Tibial artery (tissue), 4 donors: ENCODE results near the gene PTPRA.
"Not testable (repeated sequence)": the region's sequence is repeated elsewhere in the genome, so short reads cannot be mapped to it uniquely, and the experiment has no call there.

Source experiments
- DNase-seq, 2 donors: peaks; one replicate each; pipeline ENCODE4 v3.0.0-alpha.2; 2019
- H3K27ac ChIP-seq, 2 donors: fragments of 200-600 bp; sonication (generic) in 1 of 2; 1 replicate in 1 of 2; 2 replicates in 1 of 2; pipeline ENCODE4 v1.5.1; 2018 to 2019; ENCODE audit warnings: mild to moderate bottlenecking in 1 of 2
- H3K27me3 ChIP-seq, 2 donors: fragments of 200-600 bp; sonication (generic) in 1 of 2; one replicate each; pipeline versions ENCODE4 v1.5.1 to v1.6.0; 2016 to 2019
- H3K36me3 ChIP-seq, 3 donors: fragments of 200-600 bp; sonication (generic) in 2 of 3; one replicate each; pipeline ENCODE4 v1.5.1; 2016 to 2019; ENCODE audit warnings: mild to moderate bottlenecking in 2 of 3
- H3K4me1 ChIP-seq, 4 donors: fragments of 200-600 bp; sonication (generic) in 2 of 4; 1 replicate in 3 of 4; 2 replicates in 1 of 4; pipeline ENCODE4 v1.5.1; 2016 to 2019
- H3K4me3 ChIP-seq, 2 donors: fragments of 200-600 bp; sonication (generic) in 1 of 2; 1 replicate in 1 of 2; 2 replicates in 1 of 2; pipeline ENCODE4 v1.5.1; 2018 to 2019; ENCODE audit warnings: mild to moderate bottlenecking in 2 of 2
- H3K9me3 ChIP-seq, 3 donors: fragments of 200-600 bp; sonication (generic) in 1 of 3; one replicate each; pipeline ENCODE4 v1.5.1; 2016 to 2019
- CTCF ChIP-seq, 2 experiments: fragments of 200-600 bp in 1 of 2; fragments of 450-650 bp in 1 of 2; IDR thresholded peaks; one replicate each; pipeline ENCODE4 v1.5.1; 2017 to 2019; ENCODE audit warnings: antibody characterized with exemption in 2 of 2, mild to moderate bottlenecking in 1 of 2, moderate library complexity in 1 of 2
- intact Hi-C: fragments of 100-400 bp; cut with DNase I; formaldehyde crosslinking; loops from one replicate; pipeline ENCODE4 v1.15.0; 2023; ENCODE audit warnings: low total_unique reads

Gene PTPRA

GRCh38 chr20:2873010-2873746 is at the start of gene PTPRA:
Gene PTPRA (plus strand): TSS chr20:2873481. CDS start chr20:2964278, 90,797 bp downstream.
- Histone ChIP-seq H3K36me3 (no peaks in the 10 kb centered on the region), H3K4me1 (peaks cover 0 to 48% (median 41%) of the 10 kb centered on the region in 4 donors), H3K4me3 (peak within 1 kb of the TSS; percentile 74 to 94), H3K27ac (peak within 1 kb of the TSS; percentile 71 to 81), H3K27me3 (peaks cover 0 to 12% of the 10 kb centered on the region in 2 donors), H3K9me3 (no peaks in the 10 kb centered on the region)
- TF ChIP-seq CTCF (IDR thresholded peaks at IDR 0.05), result no peak
- intact Hi-C loops, result loop anchor here (2.0 to 10.0 kb wide), 2 partner anchors 30 to 178 kb away; partner anchors contain the start of gene EBF4
- DNase-seq, result peak; percentile 90 to 94

- intact Hi-C loops, result no loop called here
These were observed 47.5 kb upstream of the PTPRA start for GRCh38 chr20:2825761-2826160.

DNA sequence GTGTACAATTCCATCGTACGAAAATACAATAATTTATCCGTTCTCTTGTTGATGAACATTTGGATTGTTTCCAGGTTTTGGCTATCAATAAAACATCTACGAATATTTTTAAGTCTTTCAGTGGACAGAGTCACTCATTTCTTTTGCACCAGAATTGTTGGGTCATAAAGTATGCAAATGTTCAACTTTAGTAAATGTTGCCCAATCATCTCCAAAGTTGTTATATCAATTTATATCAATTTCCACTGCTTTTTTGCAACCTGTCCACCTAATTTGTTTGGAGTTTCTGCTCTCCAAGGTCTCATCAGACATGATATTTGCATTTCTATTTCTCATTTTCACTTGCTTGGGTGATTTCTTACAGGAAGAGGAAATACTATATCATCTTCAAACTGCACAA is 46.6 kb upstream of the PTPRA start:
- intact Hi-C loops, result no loop called here
- H3K4me1 ChIP-seq, result peaks cover 0 to 5% (median under 1%) of the 10 kb centered on the region in 4 donors
- H3K4me3 ChIP-seq, result no peak overlapping the region
- H3K27me3 ChIP-seq, result peaks cover 0 to 33% of the 10 kb centered on the region in 2 donors
- DNase-seq, result no peak
- H3K9me3 ChIP-seq, result no peaks in the 10 kb centered on the region
- H3K27ac ChIP-seq, result no peak overlapping the region
- H3K36me3 ChIP-seq, result no peaks in the 10 kb centered on the region
- no peak for TF ChIP-seq CTCF (IDR thresholded peaks at IDR 0.05)

More at GRCh38 chr20:2825761-2826160, 47.5 kb upstream of the PTPRA start:
- no peaks in the 10 kb centered on the region for H3K9me3 ChIP-seq
- H3K27ac ChIP-seq, result no peak overlapping the region
- H3K27me3 ChIP-seq, result peaks cover 0 to 42% of the 10 kb centered on the region in 2 donors
- H3K36me3 ChIP-seq, result no peaks in the 10 kb centered on the region
- no peak overlapping the region for H3K4me3 ChIP-seq
- no peak for DNase-seq
- TF ChIP-seq CTCF (IDR thresholded peaks at IDR 0.05), result no peak
- peaks cover 0 to 13% (median 3%) of the 10 kb centered on the region in 4 donors for H3K4me1 ChIP-seq

DNA sequence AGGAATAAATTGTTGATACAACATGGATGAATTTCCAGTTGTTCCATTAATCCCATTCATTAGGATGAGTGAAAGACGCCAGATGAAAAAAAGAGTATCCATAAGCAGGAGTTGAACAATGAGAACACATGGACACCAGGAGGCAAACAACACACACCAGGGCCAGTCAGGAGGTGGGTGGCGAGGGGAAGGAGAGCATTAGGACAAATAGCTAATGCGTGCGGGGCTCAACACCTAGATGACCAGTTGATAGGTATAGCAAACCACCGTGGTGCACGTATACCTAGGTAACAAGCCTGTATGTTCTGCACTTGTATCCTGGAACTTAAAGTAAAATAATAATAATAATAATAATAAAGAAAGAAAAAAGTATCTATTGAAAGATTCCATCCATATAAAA is 43.9 kb upstream of the PTPRA start:
- no peaks in the 10 kb centered on the region for H3K9me3 ChIP-seq
- no peak for TF ChIP-seq CTCF (IDR thresholded peaks at IDR 0.05)
- peaks cover 0 to 27% of the 10 kb centered on the region in 2 donors for H3K27me3 ChIP-seq
- H3K4me3 ChIP-seq, result no peak overlapping the region
- H3K36me3 ChIP-seq, result peaks cover 0 to under 1% (median 0%) of the 10 kb centered on the region in 3 donors
- intact Hi-C loops, result no loop called here
- H3K4me1 ChIP-seq, result peaks cover 0 to 7% (median 0%) of the 10 kb centered on the region in 4 donors
- no peak for DNase-seq
- H3K27ac ChIP-seq, result no peak overlapping the region

DNA sequence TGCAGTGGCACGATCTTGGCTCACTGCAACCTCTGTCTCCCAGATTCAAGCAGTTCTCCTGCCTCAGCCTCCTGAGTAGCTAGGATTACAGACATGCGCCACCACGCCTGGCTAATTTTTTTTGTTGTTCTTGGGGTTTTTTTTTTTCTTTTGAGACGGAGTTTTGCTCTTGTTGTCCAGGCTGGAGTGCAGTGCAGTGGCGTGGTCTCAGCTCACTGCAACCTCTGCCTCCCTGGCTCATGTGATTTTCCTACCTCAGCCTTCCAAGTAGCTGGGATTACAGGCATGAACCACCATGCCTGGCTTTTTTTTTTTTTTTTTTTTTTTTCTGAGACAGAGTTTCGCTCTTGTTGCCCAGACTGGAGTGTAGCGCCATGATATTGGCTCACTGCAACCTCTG is 42.1 kb upstream of the PTPRA start:
- DNase-seq, result not testable (repeated sequence)

DNA sequence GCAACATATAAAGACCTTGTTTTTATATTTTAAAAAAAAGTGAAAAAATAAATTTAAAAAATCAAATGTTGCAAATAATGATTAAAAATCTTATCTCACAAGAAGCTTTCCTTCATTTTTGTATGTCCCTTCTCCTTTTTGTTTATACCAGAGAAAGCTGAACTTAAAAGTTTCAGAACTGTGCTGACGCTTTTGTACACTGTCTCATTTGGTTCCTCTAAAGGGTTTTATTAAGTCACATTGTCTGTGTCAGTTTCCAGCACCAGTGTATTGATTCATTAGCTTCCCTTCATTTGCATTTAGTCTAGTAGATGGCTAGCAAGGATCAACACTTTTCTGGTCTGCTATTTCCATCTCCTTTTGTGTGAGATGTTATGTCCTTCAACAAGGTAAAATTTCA is 39.5 kb upstream of the PTPRA start:
- peaks cover 0 to 36% (median 8%) of the 10 kb centered on the region in 3 donors for H3K36me3 ChIP-seq
- H3K4me1 ChIP-seq, result peaks cover 0 to 7% (median under 1%) of the 10 kb centered on the region in 4 donors
- peaks cover 0 to 13% of the 10 kb centered on the region in 2 donors for H3K27me3 ChIP-seq
- TF ChIP-seq CTCF (IDR thresholded peaks at IDR 0.05), result no peak
- no peaks in the 10 kb centered on the region for H3K9me3 ChIP-seq
- no peak overlapping the region for H3K4me3 ChIP-seq
- DNase-seq, result no peak
- intact Hi-C loops, result loop anchor here (10.0 kb wide), 1 partner anchor 139 kb away; the partner anchor contains the start of gene EBF4
- H3K27ac ChIP-seq, result no peak overlapping the region

More for the DNA sequence above, 42.1 kb upstream of the PTPRA start:
- H3K9me3 ChIP-seq, H3K27ac ChIP-seq, H3K4me3 ChIP-seq, H3K4me1 ChIP-seq: not testable (repeated sequence)
- intact Hi-C loops, result loop anchor here (10.0 kb wide), 1 partner anchor 136 kb away; the partner anchor contains the start of gene EBF4
- Histone ChIP-seq H3K36me3 (peaks cover 0 to 19% (median 8%) of the 10 kb centered on the region in 3 donors), H3K27me3 (peaks cover 0 to 25% of the 10 kb centered on the region in 2 donors)
